OCI-LY7 (cell line): ENCODE results near the gene WFDC6. TPM values are rescaled to one million over a fixed set of nuclear protein-coding genes. Genes with fewer than 3 reads are reported as not detected.

Experiments
- BruUV-seq: library from RNA; stranded (reverse); fragments of 400-500 nt; replicated peaks from 2 replicates; lab custom pipeline; 2021; lab: Mats Ljungman, UMichigan
- CTCF ChIA-PET: fragments of 300-600 bp; sonication (Branson Sonifier 250); formaldehyde crosslinking; loops from one replicate; lab custom pipeline; 2022; ENCODE audit warnings: antibody characterized with exemption; ENCODE audit not compliant: unreplicated experiment; lab: Charles Lee
- POLR2A ChIA-PET: fragments of 300-600 bp; sonication (Branson Sonifier 250); formaldehyde crosslinking; loops from one replicate; lab custom pipeline; 2022; ENCODE audit warnings: antibody characterized with exemption; lab: Charles Lee
- DNase-seq: peaks from one replicate; pipeline ENCODE4 v3.0.0-alpha.2; 2015; ENCODE audit warnings: low spot score
- H2AFZ ChIP-seq: fragments of 200-600 bp; sonication (generic), shearing (Covaris generic); 2 replicates; pipeline ENCODE4 v1.6.1; 2014; ENCODE audit warnings: mild to moderate bottlenecking, antibody characterized with exemption, low read length, moderate library complexity
- H3K27ac ChIP-seq: fragments of 200-600 bp; sonication (generic); 2 replicates; pipeline ENCODE4 v1.5.1; 2014; ENCODE audit warnings: mixed run types, low read depth, mild to moderate bottlenecking, moderate library complexity, low read length, inconsistent platforms; ENCODE audit not compliant: poor library complexity, severe bottlenecking
- H3K36me3 ChIP-seq: fragments of 200-600 bp; sonication (generic); 2 replicates; pipeline ENCODE4 v1.6.1; 2014; ENCODE audit warnings: mild to moderate bottlenecking, antibody characterized with exemption, low read length, moderate library complexity, mixed read lengths; ENCODE audit not compliant: insufficient read depth
- H3K4me1 ChIP-seq: fragments of 200-600 bp; sonication (generic); 2 replicates; pipeline ENCODE4 v1.5.1; 2014; ENCODE audit warnings: mild to moderate bottlenecking, low read length; ENCODE audit not compliant: insufficient read depth, poor library complexity, severe bottlenecking
- H3K4me2 ChIP-seq: fragments of 200-600 bp; sonication (generic); 2 replicates; pipeline ENCODE4 v1.6.1; 2014; ENCODE audit warnings: mild to moderate bottlenecking, low read length
- H3K4me3 ChIP-seq: fragments of 200-600 bp; sonication (generic); 2 replicates; pipeline ENCODE4 v1.5.1; 2014; ENCODE audit warnings: mild to moderate bottlenecking, low read depth, low read length; ENCODE audit not compliant: poor library complexity, severe bottlenecking
- H3K79me2 ChIP-seq: fragments of 200-600 bp; sonication (generic); 2 replicates; pipeline ENCODE4 v1.6.1; 2016; ENCODE audit warnings: low read depth, mild to moderate bottlenecking, low read length, moderate library complexity, mixed read lengths; ENCODE audit not compliant: insufficient read depth
- H3K9me2 ChIP-seq: fragments of 200-600 bp; sonication (generic); 2 replicates; pipeline ENCODE4 v1.6.1; 2016; ENCODE audit warnings: mild to moderate bottlenecking, low read length, mixed read lengths; ENCODE audit not compliant: insufficient read depth
- H3K9me3 ChIP-seq: fragments of 200-600 bp; sonication (generic); 2 replicates; pipeline ENCODE4 v1.6.1; 2014; ENCODE audit warnings: mild to moderate bottlenecking, mixed run types, low read length, mixed read lengths
- H4K20me1 ChIP-seq: fragments of 200-600 bp; sonication (generic); 2 replicates; pipeline ENCODE4 v1.6.1; 2014; ENCODE audit warnings: mild to moderate bottlenecking, antibody characterized with exemption, low read length, moderate library complexity, mixed read lengths; ENCODE audit not compliant: insufficient read depth
- EZH2phosphoT487 ChIP-seq: fragments of 200-600 bp; sonication (generic); IDR thresholded peaks from 2 replicates; pipeline ENCODE4 v1.6.1; 2018; ENCODE audit warnings: low read depth, borderline replicate concordance, mild to moderate bottlenecking, mixed run types, antibody characterized with exemption, low read length, moderate library complexity, mixed read lengths
- intact Hi-C: fragments of 100-400 bp; cut with micrococcal nuclease; formaldehyde crosslinking; loops from one replicate; pipeline ENCODE4 v1.10.0; 2022; ENCODE audit not compliant: unreplicated experiment
- total RNA-seq, 2 experiments: library from RNA; depleted of rRNA in 1 of 2; stranded (reverse); fragments of >200 nt in 1 of 2; shearing (Covaris generic) in 1 of 2; gene quantifications; 2 replicates each; pipeline ENCODE4 v1.2.3, GENCODE V29; 2014 to 2022
- TF ChIP-seq, protein P1 (sequence below): fragments of 200-600 bp; sonication (generic); conservative IDR thresholded peaks from 2 replicates; pipeline ENCODE4 v1.5.1; 2014; ENCODE audit warnings: mild to moderate bottlenecking, antibody characterized with exemption, low read length, moderate library complexity, mixed read lengths

Gene WFDC6
- total RNA-seq, 2 experiments from 2014 or later: not detected

GRCh38 chr20:45564760-45565276 is 25.5 kb upstream of the WFDC6 start:
- Histone ChIP-seq H3K9me3 (no peaks in the 10 kb centered on the region), H2AFZ (no peak overlapping the region), H3K79me2 (no peaks in the 10 kb centered on the region), H3K27ac (no peak overlapping the region), H4K20me1 (no peaks in the 10 kb centered on the region), H3K9me2 (no peaks in the 10 kb centered on the region), H3K4me3 (no peak overlapping the region), H3K36me3 (no peaks in the 10 kb centered on the region), H3K4me1 (no peaks in the 10 kb centered on the region), H3K4me2 (no peak overlapping the region)
- intact Hi-C loops: no loop called here
- no peak for DNase-seq
- TF ChIP-seq, protein P1, sequence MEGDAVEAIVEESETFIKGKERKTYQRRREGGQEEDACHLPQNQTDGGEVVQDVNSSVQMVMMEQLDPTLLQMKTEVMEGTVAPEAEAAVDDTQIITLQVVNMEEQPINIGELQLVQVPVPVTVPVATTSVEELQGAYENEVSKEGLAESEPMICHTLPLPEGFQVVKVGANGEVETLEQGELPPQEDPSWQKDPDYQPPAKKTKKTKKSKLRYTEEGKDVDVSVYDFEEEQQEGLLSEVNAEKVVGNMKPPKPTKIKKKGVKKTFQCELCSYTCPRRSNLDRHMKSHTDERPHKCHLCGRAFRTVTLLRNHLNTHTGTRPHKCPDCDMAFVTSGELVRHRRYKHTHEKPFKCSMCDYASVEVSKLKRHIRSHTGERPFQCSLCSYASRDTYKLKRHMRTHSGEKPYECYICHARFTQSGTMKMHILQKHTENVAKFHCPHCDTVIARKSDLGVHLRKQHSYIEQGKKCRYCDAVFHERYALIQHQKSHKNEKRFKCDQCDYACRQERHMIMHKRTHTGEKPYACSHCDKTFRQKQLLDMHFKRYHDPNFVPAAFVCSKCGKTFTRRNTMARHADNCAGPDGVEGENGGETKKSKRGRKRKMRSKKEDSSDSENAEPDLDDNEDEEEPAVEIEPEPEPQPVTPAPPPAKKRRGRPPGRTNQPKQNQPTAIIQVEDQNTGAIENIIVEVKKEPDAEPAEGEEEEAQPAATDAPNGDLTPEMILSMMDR: no peak
- no peak for TF ChIP-seq EZH2phosphoT487
- ChIA-PET CTCF (no interaction called here), POLR2A (no interaction called here)
- BruUV-seq: no TSS peak

- ChIA-PET POLR2A (no interaction called here), CTCF (no interaction called here)
- no peaks in the 10 kb centered on the region for H3K9me3 ChIP-seq
- no peaks in the 10 kb centered on the region for H3K79me2 ChIP-seq
- no peaks in the 10 kb centered on the region for H3K36me3 ChIP-seq
- TF ChIP-seq, protein P1: no peak
- no peak for TF ChIP-seq EZH2phosphoT487
- H3K9me2 ChIP-seq: no peaks in the 10 kb centered on the region
- intact Hi-C loops: no loop called here
- H3K27ac ChIP-seq: no peak overlapping the region
- H3K4me1 ChIP-seq: no peaks in the 10 kb centered on the region
- no peak overlapping the region for H2AFZ ChIP-seq
- no peak for DNase-seq
- no peaks in the 10 kb centered on the region for H4K20me1 ChIP-seq
- H3K4me3 ChIP-seq: no peak overlapping the region
- BruUV-seq: no TSS peak
- no peak overlapping the region for H3K4me2 ChIP-seq
Observed at GRCh38 chr20:45555198-45555597, 15.9 kb upstream of the WFDC6 start.

- no peak overlapping the region for H2AFZ ChIP-seq
- no peak overlapping the region for H3K4me2 ChIP-seq
- H3K36me3 ChIP-seq: no peaks in the 10 kb centered on the region
- CTCF ChIA-PET: no interaction called here
- H3K9me2 ChIP-seq: no peaks in the 10 kb centered on the region
- TF ChIP-seq, protein P1: no peak
- no peak for TF ChIP-seq EZH2phosphoT487
- no peak overlapping the region for H3K27ac ChIP-seq
- no TSS peak for BruUV-seq
- no peaks in the 10 kb centered on the region for H3K4me1 ChIP-seq
- no peak for DNase-seq
- H3K9me3 ChIP-seq: no peaks in the 10 kb centered on the region
- POLR2A ChIA-PET: no interaction called here
- no peak overlapping the region for H3K4me3 ChIP-seq
- intact Hi-C loops: no loop called here
- H4K20me1 ChIP-seq: no peaks in the 10 kb centered on the region
- no peaks in the 10 kb centered on the region for H3K79me2 ChIP-seq
Observed at GRCh38 chr20:45552456-45552855, 13.2 kb upstream of the WFDC6 start.
